LoVo (cell line): ENCODE measurements around the gene IL1F10.
"Not testable (repeated sequence)": the region's sequence is repeated elsewhere in the genome, so short reads cannot be mapped to it uniquely, and the experiment has no call there.

Experiments
- DNase-seq: peaks from one replicate; pipeline ENCODE4 v3.0.0-alpha.2; 2016; ENCODE audit warnings: low spot score

Gene IL1F10

GRCh38 chr2:113081488-113082210 lies 13.9 kb downstream of the IL1F10 start:
- DNase-seq: no peak

- no peak for DNase-seq
These were observed 15.5 kb downstream of the IL1F10 start for GRCh38 chr2:113083296-113083695.

- DNase-seq: no peak
These were observed 16.7 kb downstream of the IL1F10 start for GRCh38 chr2:113084249-113085000.

- no peak for DNase-seq
These were observed 17.8 kb downstream of the IL1F10 start for GRCh38 chr2:113085542-113085941.

GRCh38 chr2:113088213-113088992 lies 20.6 kb downstream of the IL1F10 start:
- no peak for DNase-seq

GRCh38 chr2:113089916-113090315 lies 22.1 kb downstream of the IL1F10 start:
- DNase-seq: no peak

- DNase-seq: no peak
These were observed 23.6 kb downstream of the IL1F10 start for GRCh38 chr2:113091231-113091896.

- no peak for DNase-seq
These were observed 25.3 kb downstream of the IL1F10 start for GRCh38 chr2:113092864-113093612.

GRCh38 chr2:113093613-113093977 lies 25.8 kb downstream of the IL1F10 start:
- no peak for DNase-seq

GRCh38 chr2:113096306-113096705 lies 28.5 kb downstream of the IL1F10 start:
- DNase-seq: not testable (repeated sequence)

GRCh38 chr2:113096842-113097618 lies 29.3 kb downstream of the IL1F10 start:
- not testable (repeated sequence) for DNase-seq

GRCh38 chr2:113098041-113098440 lies 30.3 kb downstream of the IL1F10 start:
- no peak for DNase-seq

- no peak for DNase-seq
These were observed 30.8 kb downstream of the IL1F10 start for GRCh38 chr2:113098532-113098931.

- no peak for DNase-seq
These were observed 34.4 kb downstream of the IL1F10 start for GRCh38 chr2:113102133-113102532.

- no peak for DNase-seq
These were observed 35.5 kb downstream of the IL1F10 start for GRCh38 chr2:113103277-113103676.

- DNase-seq: no peak
These were observed 36.4 kb downstream of the IL1F10 start for GRCh38 chr2:113104054-113104611.

GRCh38 chr2:113105047-113105785 lies 37.4 kb downstream of the IL1F10 start:
- DNase-seq: no peak

GRCh38 chr2:113111121-113111520 lies 43.4 kb downstream of the IL1F10 start:
- no peak for DNase-seq

GRCh38 chr2:113111823-113112287 lies 44.1 kb downstream of the IL1F10 start:
- DNase-seq: no peak

GRCh38 chr2:113112441-113112840 lies 44.7 kb downstream of the IL1F10 start:
- no peak for DNase-seq
